H9 (cell line): ENCODE results near the gene POLA1. TPM values are rescaled to one million over a fixed set of nuclear protein-coding genes. Genes with fewer than 3 reads are reported as not detected.

Source experiments
- DNase-seq: peaks from one replicate; pipeline ENCODE4 v3.0.0-alpha.2; 2017
- H2AFZ ChIP-seq: one replicate; pipeline ENCODE4 v1.6.1; 2013; ENCODE audit warnings: mild to moderate bottlenecking, low read length, control low read depth, moderate library complexity
- H2AK5ac ChIP-seq: 2 replicates; pipeline ENCODE4 v1.6.1; 2013; ENCODE audit warnings: low read length, control low read depth, mixed read lengths; ENCODE audit not compliant: insufficient read length
- H2BK120ac ChIP-seq: one replicate; pipeline ENCODE4 v1.6.1; 2013; ENCODE audit warnings: low read depth, mild to moderate bottlenecking, low read length, control low read depth, inconsistent platforms; ENCODE audit not compliant: poor library complexity, severe bottlenecking
- H2BK12ac ChIP-seq: 2 replicates; pipeline ENCODE4 v1.6.1; 2013; ENCODE audit warnings: low read length, control low read depth, mixed read lengths, low read depth; ENCODE audit not compliant: insufficient read length
- H2BK15ac ChIP-seq: 2 replicates; pipeline ENCODE4 v1.6.1; 2013; ENCODE audit warnings: low read depth, low read length, control low read depth
- H2BK20ac ChIP-seq: one replicate; pipeline ENCODE4 v1.6.1; 2013; ENCODE audit warnings: low read depth, mild to moderate bottlenecking, low read length, control low read depth, inconsistent platforms; ENCODE audit not compliant: poor library complexity, severe bottlenecking
- H2BK5ac ChIP-seq: 2 replicates; pipeline ENCODE4 v1.6.1; 2013; ENCODE audit warnings: low read length, control low read depth, mixed read lengths; ENCODE audit not compliant: insufficient read length
- H3K14ac ChIP-seq: 2 replicates; pipeline ENCODE4 v1.6.1; 2013; ENCODE audit warnings: low read length, control low read depth; ENCODE audit not compliant: insufficient read depth
- H3K18ac ChIP-seq: 2 replicates; pipeline ENCODE4 v1.6.1; 2013; ENCODE audit warnings: low read depth, mild to moderate bottlenecking, mixed read lengths, low read length, control low read depth; ENCODE audit not compliant: insufficient read length
- H3K23ac ChIP-seq: 2 replicates; pipeline ENCODE4 v1.6.1; 2013; ENCODE audit warnings: low read length, control low read depth, mixed read lengths, low read depth; ENCODE audit not compliant: insufficient read length
- H3K23me2 ChIP-seq: 2 replicates; pipeline ENCODE4 v1.6.1; 2013; ENCODE audit warnings: low read depth, mild to moderate bottlenecking, mixed read lengths, low read length, control low read depth; ENCODE audit not compliant: insufficient read length, poor library complexity, severe bottlenecking
- H3K27ac ChIP-seq: 2 replicates; pipeline ENCODE4 v1.5.1; 2013; ENCODE audit warnings: low read length, control low read depth, mixed read lengths, low read depth; ENCODE audit not compliant: insufficient read length
- H3K27me3 ChIP-seq: 2 replicates; pipeline ENCODE4 v1.6.1; 2013; ENCODE audit warnings: low read length, control low read depth, inconsistent platforms; ENCODE audit not compliant: insufficient read depth
- H3K4ac ChIP-seq: 2 replicates; pipeline ENCODE4 v1.6.1; 2013; ENCODE audit warnings: low read depth, mild to moderate bottlenecking, control low read depth, inconsistent platforms, low read length, moderate library complexity
- H3K4me1 ChIP-seq: 2 replicates; pipeline ENCODE4 v1.6.1; 2013; ENCODE audit warnings: low read length, control low read depth, inconsistent platforms; ENCODE audit not compliant: insufficient read depth
- H3K4me2 ChIP-seq: 2 replicates; pipeline ENCODE4 v1.6.1; 2013; ENCODE audit warnings: low read length, control low read depth, mixed read lengths; ENCODE audit not compliant: insufficient read length, insufficient read depth
- H3K56ac ChIP-seq: 2 replicates; pipeline ENCODE4 v1.6.1; 2013; ENCODE audit warnings: low read depth, mild to moderate bottlenecking, mixed read lengths, low read length, control low read depth; ENCODE audit not compliant: insufficient read length
- H3K79me1 ChIP-seq: 2 replicates; pipeline ENCODE4 v1.6.1; 2013; ENCODE audit warnings: low read depth, mild to moderate bottlenecking, moderate library complexity, low read length, control low read depth, inconsistent platforms; ENCODE audit not compliant: insufficient read depth, poor library complexity, severe bottlenecking
- H3K79me2 ChIP-seq: 2 replicates; pipeline ENCODE4 v1.6.1; 2013; ENCODE audit warnings: low read length, control low read depth, inconsistent platforms; ENCODE audit not compliant: insufficient read depth
- H3K9ac ChIP-seq: 2 replicates; pipeline ENCODE4 v1.6.1; 2013; ENCODE audit warnings: low read length, control low read depth, mixed read lengths; ENCODE audit not compliant: insufficient read length; ENCODE audit errors: extremely low read depth
- H3K9me3 ChIP-seq: one replicate; pipeline ENCODE4 v1.6.1; 2013; ENCODE audit warnings: low read depth, low read length, inconsistent platforms; ENCODE audit not compliant: control insufficient read depth
- H3T11ph ChIP-seq: one replicate; pipeline ENCODE4 v1.6.1; 2013; ENCODE audit warnings: mild to moderate bottlenecking, low read length, control low read depth, inconsistent platforms
- H4K20me1 ChIP-seq: one replicate; pipeline ENCODE4 v1.6.1; 2013; ENCODE audit not compliant: control insufficient read depth, insufficient read length, insufficient read depth
- H4K5ac ChIP-seq: 2 replicates; pipeline ENCODE4 v1.6.1; 2013; ENCODE audit warnings: low read depth, mild to moderate bottlenecking, mixed read lengths, low read length, control low read depth; ENCODE audit not compliant: insufficient read length
- H4K8ac ChIP-seq: replicated peaks from 2 replicates; pipeline ENCODE4 v1.6.1; 2013; ENCODE audit warnings: low read length, control low read depth, mixed read lengths, low read depth; ENCODE audit not compliant: insufficient read length
- H4K91ac ChIP-seq: 2 replicates; pipeline ENCODE4 v1.6.1; 2013; ENCODE audit warnings: low read depth, mild to moderate bottlenecking, moderate library complexity, mixed read lengths, low read length, control low read depth; ENCODE audit not compliant: insufficient read length
- H3K27ac Mint-ChIP-seq, 3 experiments: 2 replicates in 2 of 3; 3 replicates in 1 of 3; pipeline ENCODE4 v1.8.0; 2020 to 2021; ENCODE audit warnings: mixed read lengths in 3 of 3, mild to moderate bottlenecking in 1 of 3, moderate library complexity in 1 of 3
- H3K27me3 Mint-ChIP-seq: 2 replicates; pipeline ENCODE4 v1.8.0; 2021; ENCODE audit warnings: low read depth, mild to moderate bottlenecking, moderate library complexity, mixed read lengths
- H3K36me3 Mint-ChIP-seq, 3 experiments: 2 replicates in 2 of 3; 3 replicates in 1 of 3; pipeline ENCODE4 v1.8.0; 2020 to 2021; ENCODE audit warnings: low read depth in 3 of 3, mixed read lengths in 3 of 3; ENCODE audit not compliant: insufficient read depth in 1 of 3
- H3K4me1 Mint-ChIP-seq, 2 experiments: 2 replicates each; pipeline ENCODE4 v1.8.0; 2020; ENCODE audit warnings: mixed read lengths in 2 of 2
- H3K4me3 Mint-ChIP-seq, 2 experiments: 2 replicates in 1 of 2; 3 replicates in 1 of 2; pipeline ENCODE4 v1.8.0; 2020 to 2021; ENCODE audit warnings: mild to moderate bottlenecking in 2 of 2, mixed read lengths in 2 of 2, moderate library complexity in 1 of 2
- H3K9me3 Mint-ChIP-seq, 2 experiments: 2 replicates in 1 of 2; 3 replicates in 1 of 2; pipeline ENCODE4 v1.8.0; 2020; ENCODE audit warnings: mild to moderate bottlenecking in 2 of 2, mixed read lengths in 2 of 2, moderate library complexity in 1 of 2
- WGBS: extraction: QIAGEN DNeasy Blood & Tissue Kit; methylation state at CpG from one replicate; pipeline ENCODE4 v1.1.7; 2013; ENCODE audit warnings: missing lambda C conversion rate, low lambda C conversion rate, mixed read lengths; ENCODE audit not compliant: insufficient read length; ENCODE audit errors: extremely low coverage; 5-methylcytosine and 5-hydroxymethylcytosine counted together
- total RNA-seq: library from RNA; stranded (reverse); gene quantifications from 2 replicates; pipeline ENCODE4 v1.2.1, GENCODE V29; 2021
- TF ChIP-seq, protein P1 (sequence below): fragments of 200-600 bp; sonication (generic); conservative IDR thresholded peaks from 3 replicates; pipeline ENCODE4 v1.8.0; 2021; ENCODE audit warnings: antibody characterized with exemption, mild to moderate bottlenecking

The POLA1 gene
- total RNA-seq, 1 experiment from 2014 or later = 60.2 TPM

DNA sequence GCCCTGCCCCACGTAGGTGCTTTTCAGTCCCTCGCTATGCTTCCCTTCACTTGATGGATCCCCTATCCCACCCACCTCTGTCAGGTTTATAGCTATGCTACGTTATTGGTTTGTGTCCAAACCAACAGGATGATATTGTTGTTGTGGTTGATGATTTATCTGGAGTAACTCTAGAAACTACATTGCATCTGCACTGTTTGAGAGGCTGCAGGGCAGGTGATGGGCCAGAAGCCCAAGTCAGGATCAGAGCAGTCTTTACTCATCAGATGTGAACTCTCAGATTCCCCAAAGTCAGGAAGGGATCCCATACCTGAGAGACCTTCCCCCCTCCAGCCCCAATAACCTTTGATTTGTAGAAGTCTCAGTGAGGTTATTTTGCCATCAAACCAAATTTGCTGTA lies 287.3 kb downstream of the POLA1 start:
- Histone ChIP-seq H3K9me3 (no peaks in the 10 kb centered on the region), H3K23me2 (no peaks in the 10 kb centered on the region), H3K18ac (no peak overlapping the region), H3K56ac (no peak overlapping the region), H3K14ac (no peak overlapping the region), H2BK12ac (no peak overlapping the region), H2AFZ (no peak overlapping the region), H3K27me3 (no peaks in the 10 kb centered on the region), H3T11ph (no peak overlapping the region), H4K20me1 (no peaks in the 10 kb centered on the region), H3K79me1 (no peaks in the 10 kb centered on the region), H2BK5ac (no peak overlapping the region), H2AK5ac (no peak overlapping the region), H4K91ac (no peak overlapping the region), H3K4me1 (no peaks in the 10 kb centered on the region), H2BK15ac (no peak overlapping the region; the same call in 1 of the 2 replicates), H2BK120ac (no peak overlapping the region), H3K4me2 (no peak overlapping the region), H3K4ac (no peak overlapping the region), H3K27ac (no peak overlapping the region), H2BK20ac (no peak overlapping the region), H4K8ac (no peak overlapping the region), H3K79me2 (no peaks in the 10 kb centered on the region), H3K23ac (no peak overlapping the region), H3K9ac (no peak overlapping the region), H4K5ac (no peak overlapping the region)
- no CpG with 5 or more reads among the region's 3 CpGs for WGBS
- H3K27me3 Mint-ChIP-seq = no peaks in the 10 kb centered on the region
- TF ChIP-seq, protein P1, sequence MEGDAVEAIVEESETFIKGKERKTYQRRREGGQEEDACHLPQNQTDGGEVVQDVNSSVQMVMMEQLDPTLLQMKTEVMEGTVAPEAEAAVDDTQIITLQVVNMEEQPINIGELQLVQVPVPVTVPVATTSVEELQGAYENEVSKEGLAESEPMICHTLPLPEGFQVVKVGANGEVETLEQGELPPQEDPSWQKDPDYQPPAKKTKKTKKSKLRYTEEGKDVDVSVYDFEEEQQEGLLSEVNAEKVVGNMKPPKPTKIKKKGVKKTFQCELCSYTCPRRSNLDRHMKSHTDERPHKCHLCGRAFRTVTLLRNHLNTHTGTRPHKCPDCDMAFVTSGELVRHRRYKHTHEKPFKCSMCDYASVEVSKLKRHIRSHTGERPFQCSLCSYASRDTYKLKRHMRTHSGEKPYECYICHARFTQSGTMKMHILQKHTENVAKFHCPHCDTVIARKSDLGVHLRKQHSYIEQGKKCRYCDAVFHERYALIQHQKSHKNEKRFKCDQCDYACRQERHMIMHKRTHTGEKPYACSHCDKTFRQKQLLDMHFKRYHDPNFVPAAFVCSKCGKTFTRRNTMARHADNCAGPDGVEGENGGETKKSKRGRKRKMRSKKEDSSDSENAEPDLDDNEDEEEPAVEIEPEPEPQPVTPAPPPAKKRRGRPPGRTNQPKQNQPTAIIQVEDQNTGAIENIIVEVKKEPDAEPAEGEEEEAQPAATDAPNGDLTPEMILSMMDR = no peak
- H3K4me1 Mint-ChIP-seq = peaks cover 4 to 12% of the 10 kb centered on the region in 2 experiments; a peak in 2 of 4 replicates
- H3K36me3 Mint-ChIP-seq = peaks cover 0 to under 1% (median 0%) of the 10 kb centered on the region in 3 experiments; a peak in 1 of 7 replicates
- H3K9me3 Mint-ChIP-seq = no peaks in the 10 kb centered on the region
- no peak overlapping the region for H3K27ac Mint-ChIP-seq
- DNase-seq = no peak
- H3K4me3 Mint-ChIP-seq = no peak overlapping the region
